Lung (tissue), 12 donors: ENCODE results near the gene CD82. TPM values are rescaled to one million over a fixed set of nuclear protein-coding genes. Genes with fewer than 3 reads are reported as not detected.

Experiments
- ATAC-seq: fragments of 200-7000 bp; cut with Tn5 transposase; one replicate; pipeline ENCODE4 v1.9.1; 2020; ENCODE audit warnings: moderate number of reproducible peaks; ENCODE audit not compliant: insufficient read depth, low FRiP score
- DNase-seq, 3 donors: peaks; one replicate each; pipeline ENCODE4 v3.0.0-alpha.2; 2013 to 2017
- H3K27ac ChIP-seq, 2 donors: one replicate each; pipeline ENCODE4 v1.5.1; 2013; ENCODE audit warnings: mild to moderate bottlenecking in 2 of 2, moderate library complexity in 2 of 2, control low read depth in 1 of 2, inconsistent platforms in 1 of 2, low read depth in 1 of 2, low read length in 1 of 2
- H3K27me3 ChIP-seq, 3 donors: one replicate each; pipeline ENCODE4 v1.5.1; 2013; ENCODE audit warnings: low read length in 2 of 3; ENCODE audit not compliant: control insufficient read depth in 3 of 3, insufficient read depth in 3 of 3
- H3K36me3 ChIP-seq, 4 donors: one replicate each; pipeline ENCODE4 v1.5.1; 2013; ENCODE audit warnings: low read length in 4 of 4, mild to moderate bottlenecking in 1 of 4, moderate library complexity in 1 of 4; ENCODE audit not compliant: control insufficient read depth in 4 of 4, insufficient read depth in 4 of 4
- H3K4me1 ChIP-seq, 5 donors: one replicate each; pipeline ENCODE4 v1.5.1; 2013; ENCODE audit warnings: low read length in 5 of 5, mild to moderate bottlenecking in 2 of 5, moderate library complexity in 1 of 5; ENCODE audit not compliant: control insufficient read depth in 5 of 5, insufficient read depth in 5 of 5
- H3K4me3 ChIP-seq: one replicate; pipeline ENCODE4 v1.5.1; 2013; ENCODE audit warnings: mild to moderate bottlenecking, control low read depth, moderate library complexity
- H3K9ac ChIP-seq, 2 donors: one replicate each; pipeline ENCODE4 v1.5.1; 2013; ENCODE audit warnings: low read length in 2 of 2, control low read depth in 1 of 2; ENCODE audit not compliant: insufficient read depth in 1 of 2
- H3K9me3 ChIP-seq, 4 donors: one replicate each; pipeline ENCODE4 v1.5.1; 2013; ENCODE audit warnings: low read length in 3 of 4, mild to moderate bottlenecking in 1 of 4, moderate library complexity in 1 of 4; ENCODE audit not compliant: control insufficient read depth in 4 of 4, insufficient read depth in 3 of 4
- CTCF ChIP-seq: IDR thresholded peaks from 2 replicates; pipeline ENCODE4 v1.5.1; 2012; ENCODE audit warnings: mild to moderate bottlenecking; ENCODE audit errors: control extremely low read depth, extremely low read depth
- WGBS, 2 donors: extraction: QIAGEN DNeasy Blood & Tissue Kit; methylation state at CpG; one replicate each; pipeline ENCODE4 v1.1.7; 2013; 5-methylcytosine and 5-hydroxymethylcytosine counted together
- polyA plus RNA-seq, 2 donors: library from polyadenylated mRNA; stranded (reverse); fragments of 200-250 nt; gene quantifications; one replicate each; pipeline ENCODE4 v1.2.1, GENCODE V29; 2013
- total RNA-seq, 2 donors: library from RNA; depleted of rRNA in 1 of 2; stranded (reverse); fragments of >200 nt in 1 of 2; gene quantifications; one replicate each; pipeline ENCODE4 v1.2.1, GENCODE V29; 2014 to 2021
- donor health status: control.
- donor health status: control.
- donor health status: Bipolar disorder and iron deficiency.
- donor health status: healthy.
- donor health status: DM: yes; HTN: yes; CAD: no.

Gene CD82
- total and polyA plus RNA-seq, 4 donors = 63.3 to 237 (median 190) TPM

DNA sequence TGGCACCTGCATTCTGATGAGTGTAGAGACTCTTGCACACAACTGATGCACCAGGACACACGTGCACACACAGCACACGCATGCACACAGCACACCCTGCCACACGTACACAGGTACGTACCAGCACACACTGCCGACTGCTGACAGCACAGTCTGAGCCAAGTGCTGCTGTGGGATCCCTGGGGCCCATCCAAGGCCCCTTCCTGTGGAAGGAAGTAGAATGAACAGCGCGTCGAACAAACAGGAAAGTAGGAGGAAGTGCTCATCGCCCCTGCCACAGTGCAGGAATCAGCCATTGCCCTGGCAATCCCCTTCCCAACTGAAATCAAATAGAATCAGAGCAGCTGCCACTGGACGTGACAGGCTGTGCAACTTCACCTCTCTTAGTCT is 57.9 kb downstream of the CD82 start:
- WGBS, 2 donors = 25 to 41% methylated on average over 10 of the region's 10 CpGs
- no peak overlapping the region for H3K9ac ChIP-seq
- peaks cover 0 to 12% (median 3%) of the 10 kb centered on the region in 4 donors for H3K36me3 ChIP-seq
- peaks cover 0 to 5% (median 0%) of the 10 kb centered on the region in 4 donors for H3K9me3 ChIP-seq
- peaks cover 3 to 29% (median 14%) of the 10 kb centered on the region in 5 donors for H3K4me1 ChIP-seq
- no peak for TF ChIP-seq CTCF
- peak in 2 of 3 donors; percentile 44 to 57 for DNase-seq
- H3K4me3 ChIP-seq = no peak overlapping the region
- H3K27me3 ChIP-seq = no peaks in the 10 kb centered on the region
- no peak for ATAC-seq
- peak overlapping the region in 1 of 2 donors; percentile 82 for H3K27ac ChIP-seq

- Histone ChIP-seq H3K4me1 (peaks cover 3 to 29% (median 16%) of the 10 kb centered on the region in 5 donors), H3K4me3 (no peak overlapping the region), H3K36me3 (peaks cover 0 to 6% (median 0%) of the 10 kb centered on the region in 4 donors), H3K9me3 (peaks cover 0 to 3% (median 0%) of the 10 kb centered on the region in 4 donors), H3K9ac (no peak overlapping the region), H3K27ac (peak overlapping the region in 1 of 2 donors; percentile 82), H3K27me3 (no peaks in the 10 kb centered on the region)
- WGBS, 2 donors = 49 to 55% methylated on average over 7 to 8 of the region's 8 CpGs
- DNase-seq (peak in 2 of 3 donors; percentile 44 to 56), ATAC-seq (no peak)
- TF ChIP-seq CTCF = no peak
Observed at GRCh38 chr11:44623731-44624491, 58.4 kb downstream of the CD82 start.

DNA sequence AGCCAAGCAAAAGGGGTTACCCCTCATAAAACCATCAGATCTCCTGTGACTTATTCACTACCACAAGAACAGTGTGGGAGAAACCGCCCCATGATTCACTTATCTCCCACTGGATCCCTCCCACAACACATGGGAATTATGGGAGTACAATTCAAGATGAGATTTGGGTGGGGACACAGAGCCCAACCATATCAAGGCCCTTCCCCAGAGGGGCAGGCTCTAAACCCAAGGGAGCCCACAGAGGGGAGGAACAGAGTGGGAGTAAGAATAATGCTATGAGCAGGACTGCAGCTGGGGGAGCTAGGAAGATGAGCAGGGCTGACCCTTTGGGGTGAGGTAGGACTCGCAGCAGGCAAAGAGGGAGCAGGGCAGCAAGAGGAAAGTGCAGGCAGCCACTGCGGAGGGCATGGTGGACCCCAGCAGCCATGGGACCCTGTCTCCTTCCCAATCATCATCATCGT is 59.3 kb downstream of the CD82 start:
- peaks cover 3 to 29% (median 16%) of the 10 kb centered on the region in 5 donors for H3K4me1 ChIP-seq
- DNase-seq = no peak
- no peak overlapping the region for H3K4me3 ChIP-seq
- H3K27me3 ChIP-seq = no peaks in the 10 kb centered on the region
- ATAC-seq = no peak
- peaks cover 0 to 3% (median 0%) of the 10 kb centered on the region in 4 donors for H3K9me3 ChIP-seq
- H3K9ac ChIP-seq = no peak overlapping the region
- WGBS, 2 donors = 95 to 97% methylated on average over 4 of the region's 4 CpGs
- TF ChIP-seq CTCF = no peak
- peak overlapping the region in 1 of 2 donors; percentile 40 for H3K27ac ChIP-seq
- H3K36me3 ChIP-seq = peaks cover 0 to 3% (median 0%) of the 10 kb centered on the region in 4 donors
